A673 (cell line): ENCODE results near the gene NPNT.

Experiments
- EZH2 ChIP-seq: fragments of 200-600 bp; sonication (generic); IDR thresholded peaks from 2 replicates; pipeline ENCODE4 v1.6.1; 2017; ENCODE audit warnings: borderline replicate concordance, low read depth, mild to moderate bottlenecking, mixed read lengths, antibody characterized with exemption, low read length; ENCODE audit not compliant: poor library complexity, severe bottlenecking
- TF ChIP-seq, protein P1 (sequence below): fragments of 300-800, 200-600 bp; sonication (generic); conservative IDR thresholded peaks from 2 replicates; pipeline ENCODE4 v1.5.1; 2017; ENCODE audit warnings: low read depth, mild to moderate bottlenecking, antibody characterized with exemption, low read length, moderate library complexity, mixed read lengths

GRCh38 chr4:105992641-105993305, 97.5 kb downstream of the NPNT start:
- TF ChIP-seq, protein P1, sequence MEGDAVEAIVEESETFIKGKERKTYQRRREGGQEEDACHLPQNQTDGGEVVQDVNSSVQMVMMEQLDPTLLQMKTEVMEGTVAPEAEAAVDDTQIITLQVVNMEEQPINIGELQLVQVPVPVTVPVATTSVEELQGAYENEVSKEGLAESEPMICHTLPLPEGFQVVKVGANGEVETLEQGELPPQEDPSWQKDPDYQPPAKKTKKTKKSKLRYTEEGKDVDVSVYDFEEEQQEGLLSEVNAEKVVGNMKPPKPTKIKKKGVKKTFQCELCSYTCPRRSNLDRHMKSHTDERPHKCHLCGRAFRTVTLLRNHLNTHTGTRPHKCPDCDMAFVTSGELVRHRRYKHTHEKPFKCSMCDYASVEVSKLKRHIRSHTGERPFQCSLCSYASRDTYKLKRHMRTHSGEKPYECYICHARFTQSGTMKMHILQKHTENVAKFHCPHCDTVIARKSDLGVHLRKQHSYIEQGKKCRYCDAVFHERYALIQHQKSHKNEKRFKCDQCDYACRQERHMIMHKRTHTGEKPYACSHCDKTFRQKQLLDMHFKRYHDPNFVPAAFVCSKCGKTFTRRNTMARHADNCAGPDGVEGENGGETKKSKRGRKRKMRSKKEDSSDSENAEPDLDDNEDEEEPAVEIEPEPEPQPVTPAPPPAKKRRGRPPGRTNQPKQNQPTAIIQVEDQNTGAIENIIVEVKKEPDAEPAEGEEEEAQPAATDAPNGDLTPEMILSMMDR = no peak
- no peak for TF ChIP-seq EZH2
